H9 (cell line): ENCODE results near the gene GAP43. TPM values are rescaled to one million over a fixed set of nuclear protein-coding genes. Genes with fewer than 3 reads are reported as not detected.

Experiments
- DNase-seq: peaks from one replicate; pipeline ENCODE4 v3.0.0-alpha.2; 2017
- H2AFZ ChIP-seq: one replicate; pipeline ENCODE4 v1.6.1; 2013; ENCODE audit warnings: mild to moderate bottlenecking, low read length, control low read depth, moderate library complexity
- H2AK5ac ChIP-seq: 2 replicates; pipeline ENCODE4 v1.6.1; 2013; ENCODE audit warnings: low read length, control low read depth, mixed read lengths; ENCODE audit not compliant: insufficient read length
- H2BK120ac ChIP-seq: one replicate; pipeline ENCODE4 v1.6.1; 2013; ENCODE audit warnings: low read depth, mild to moderate bottlenecking, low read length, control low read depth, inconsistent platforms; ENCODE audit not compliant: poor library complexity, severe bottlenecking
- H2BK12ac ChIP-seq: 2 replicates; pipeline ENCODE4 v1.6.1; 2013; ENCODE audit warnings: low read length, control low read depth, mixed read lengths, low read depth; ENCODE audit not compliant: insufficient read length
- H2BK15ac ChIP-seq: 2 replicates; pipeline ENCODE4 v1.6.1; 2013; ENCODE audit warnings: low read depth, low read length, control low read depth
- H2BK20ac ChIP-seq: one replicate; pipeline ENCODE4 v1.6.1; 2013; ENCODE audit warnings: low read depth, mild to moderate bottlenecking, low read length, control low read depth, inconsistent platforms; ENCODE audit not compliant: poor library complexity, severe bottlenecking
- H2BK5ac ChIP-seq: 2 replicates; pipeline ENCODE4 v1.6.1; 2013; ENCODE audit warnings: low read length, control low read depth, mixed read lengths; ENCODE audit not compliant: insufficient read length
- H3K14ac ChIP-seq: 2 replicates; pipeline ENCODE4 v1.6.1; 2013; ENCODE audit warnings: low read length, control low read depth; ENCODE audit not compliant: insufficient read depth
- H3K18ac ChIP-seq: 2 replicates; pipeline ENCODE4 v1.6.1; 2013; ENCODE audit warnings: low read depth, mild to moderate bottlenecking, mixed read lengths, low read length, control low read depth; ENCODE audit not compliant: insufficient read length
- H3K23ac ChIP-seq: 2 replicates; pipeline ENCODE4 v1.6.1; 2013; ENCODE audit warnings: low read length, control low read depth, mixed read lengths, low read depth; ENCODE audit not compliant: insufficient read length
- H3K23me2 ChIP-seq: 2 replicates; pipeline ENCODE4 v1.6.1; 2013; ENCODE audit warnings: low read depth, mild to moderate bottlenecking, mixed read lengths, low read length, control low read depth; ENCODE audit not compliant: insufficient read length, poor library complexity, severe bottlenecking
- H3K27ac ChIP-seq: 2 replicates; pipeline ENCODE4 v1.5.1; 2013; ENCODE audit warnings: low read length, control low read depth, mixed read lengths, low read depth; ENCODE audit not compliant: insufficient read length
- H3K27me3 ChIP-seq: 2 replicates; pipeline ENCODE4 v1.6.1; 2013; ENCODE audit warnings: low read length, control low read depth, inconsistent platforms; ENCODE audit not compliant: insufficient read depth
- H3K4ac ChIP-seq: 2 replicates; pipeline ENCODE4 v1.6.1; 2013; ENCODE audit warnings: low read depth, mild to moderate bottlenecking, control low read depth, inconsistent platforms, low read length, moderate library complexity
- H3K4me1 ChIP-seq: 2 replicates; pipeline ENCODE4 v1.6.1; 2013; ENCODE audit warnings: low read length, control low read depth, inconsistent platforms; ENCODE audit not compliant: insufficient read depth
- H3K4me2 ChIP-seq: 2 replicates; pipeline ENCODE4 v1.6.1; 2013; ENCODE audit warnings: low read length, control low read depth, mixed read lengths; ENCODE audit not compliant: insufficient read length, insufficient read depth
- H3K56ac ChIP-seq: 2 replicates; pipeline ENCODE4 v1.6.1; 2013; ENCODE audit warnings: low read depth, mild to moderate bottlenecking, mixed read lengths, low read length, control low read depth; ENCODE audit not compliant: insufficient read length
- H3K79me1 ChIP-seq: 2 replicates; pipeline ENCODE4 v1.6.1; 2013; ENCODE audit warnings: low read depth, mild to moderate bottlenecking, moderate library complexity, low read length, control low read depth, inconsistent platforms; ENCODE audit not compliant: insufficient read depth, poor library complexity, severe bottlenecking
- H3K79me2 ChIP-seq: 2 replicates; pipeline ENCODE4 v1.6.1; 2013; ENCODE audit warnings: low read length, control low read depth, inconsistent platforms; ENCODE audit not compliant: insufficient read depth
- H3K9ac ChIP-seq: 2 replicates; pipeline ENCODE4 v1.6.1; 2013; ENCODE audit warnings: low read length, control low read depth, mixed read lengths; ENCODE audit not compliant: insufficient read length; ENCODE audit errors: extremely low read depth
- H3K9me3 ChIP-seq: one replicate; pipeline ENCODE4 v1.6.1; 2013; ENCODE audit warnings: low read depth, low read length, inconsistent platforms; ENCODE audit not compliant: control insufficient read depth
- H3T11ph ChIP-seq: one replicate; pipeline ENCODE4 v1.6.1; 2013; ENCODE audit warnings: mild to moderate bottlenecking, low read length, control low read depth, inconsistent platforms
- H4K20me1 ChIP-seq: one replicate; pipeline ENCODE4 v1.6.1; 2013; ENCODE audit not compliant: control insufficient read depth, insufficient read length, insufficient read depth
- H4K5ac ChIP-seq: 2 replicates; pipeline ENCODE4 v1.6.1; 2013; ENCODE audit warnings: low read depth, mild to moderate bottlenecking, mixed read lengths, low read length, control low read depth; ENCODE audit not compliant: insufficient read length
- H4K8ac ChIP-seq: replicated peaks from 2 replicates; pipeline ENCODE4 v1.6.1; 2013; ENCODE audit warnings: low read length, control low read depth, mixed read lengths, low read depth; ENCODE audit not compliant: insufficient read length
- H4K91ac ChIP-seq: 2 replicates; pipeline ENCODE4 v1.6.1; 2013; ENCODE audit warnings: low read depth, mild to moderate bottlenecking, moderate library complexity, mixed read lengths, low read length, control low read depth; ENCODE audit not compliant: insufficient read length
- H3K27ac Mint-ChIP-seq, 3 experiments: 2 replicates in 2 of 3; 3 replicates in 1 of 3; pipeline ENCODE4 v1.8.0; 2020 to 2021; ENCODE audit warnings: mixed read lengths in 3 of 3, mild to moderate bottlenecking in 1 of 3, moderate library complexity in 1 of 3
- H3K27me3 Mint-ChIP-seq: 2 replicates; pipeline ENCODE4 v1.8.0; 2021; ENCODE audit warnings: low read depth, mild to moderate bottlenecking, moderate library complexity, mixed read lengths
- H3K36me3 Mint-ChIP-seq, 3 experiments: 2 replicates in 2 of 3; 3 replicates in 1 of 3; pipeline ENCODE4 v1.8.0; 2020 to 2021; ENCODE audit warnings: low read depth in 3 of 3, mixed read lengths in 3 of 3; ENCODE audit not compliant: insufficient read depth in 1 of 3
- H3K4me1 Mint-ChIP-seq, 2 experiments: 2 replicates each; pipeline ENCODE4 v1.8.0; 2020; ENCODE audit warnings: mixed read lengths in 2 of 2
- H3K4me3 Mint-ChIP-seq, 2 experiments: 2 replicates in 1 of 2; 3 replicates in 1 of 2; pipeline ENCODE4 v1.8.0; 2020 to 2021; ENCODE audit warnings: mild to moderate bottlenecking in 2 of 2, mixed read lengths in 2 of 2, moderate library complexity in 1 of 2
- H3K9me3 Mint-ChIP-seq, 2 experiments: 2 replicates in 1 of 2; 3 replicates in 1 of 2; pipeline ENCODE4 v1.8.0; 2020; ENCODE audit warnings: mild to moderate bottlenecking in 2 of 2, mixed read lengths in 2 of 2, moderate library complexity in 1 of 2
- WGBS: extraction: QIAGEN DNeasy Blood & Tissue Kit; methylation state at CpG from one replicate; pipeline ENCODE4 v1.1.7; 2013; ENCODE audit warnings: missing lambda C conversion rate, low lambda C conversion rate, mixed read lengths; ENCODE audit not compliant: insufficient read length; ENCODE audit errors: extremely low coverage; 5-methylcytosine and 5-hydroxymethylcytosine counted together
- total RNA-seq: library from RNA; stranded (reverse); gene quantifications from 2 replicates; pipeline ENCODE4 v1.2.1, GENCODE V29; 2021
- TF ChIP-seq, protein P1 (sequence below): fragments of 200-600 bp; sonication (generic); conservative IDR thresholded peaks from 3 replicates; pipeline ENCODE4 v1.8.0; 2021; ENCODE audit warnings: antibody characterized with exemption, mild to moderate bottlenecking

The GAP43 gene
- total RNA-seq, 1 experiment from 2014 or later = 12.8 TPM

DNA sequence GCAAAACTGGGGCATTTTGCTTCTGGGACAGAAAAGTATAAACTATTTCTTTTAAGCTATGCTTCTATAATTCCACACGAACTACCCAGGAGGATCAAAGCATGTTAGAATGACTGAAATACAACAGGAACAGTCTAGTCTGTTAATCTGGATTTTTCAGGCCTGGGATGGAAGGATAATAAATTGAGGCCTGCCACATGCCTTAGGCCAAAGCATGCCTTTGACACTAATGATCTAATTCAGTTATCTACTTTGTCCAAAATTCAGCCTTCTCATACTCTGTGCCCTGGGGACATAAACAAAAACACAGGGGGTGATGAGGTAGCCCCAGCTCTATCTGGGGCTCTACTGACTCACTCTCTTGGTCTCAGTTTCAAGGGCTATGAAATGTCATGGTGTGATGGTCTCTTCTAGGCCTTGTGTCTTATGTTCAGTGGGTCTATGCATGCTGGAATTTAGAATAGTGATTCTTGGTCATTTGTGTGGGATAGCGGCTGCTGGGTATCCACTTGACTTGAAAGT, 32.5 kb downstream of the GAP43 start:
- Histone ChIP-seq H4K91ac (no peak overlapping the region), H3K9me3 (no peaks in the 10 kb centered on the region), H3K27ac (no peak overlapping the region), H3K4me2 (no peak overlapping the region), H4K5ac (no peak overlapping the region), H3T11ph (no peak overlapping the region), H3K27me3 (no peaks in the 10 kb centered on the region), H2AFZ (no peak overlapping the region), H4K8ac (no peak overlapping the region), H3K9ac (no peak overlapping the region), H4K20me1 (no peaks in the 10 kb centered on the region), H2BK120ac (no peak overlapping the region), H3K14ac (no peak overlapping the region), H2BK5ac (no peak overlapping the region), H3K79me1 (no peaks in the 10 kb centered on the region), H3K4ac (no peak overlapping the region), H3K18ac (no peak overlapping the region), H2BK12ac (no peak overlapping the region), H3K56ac (no peak overlapping the region), H3K79me2 (no peaks in the 10 kb centered on the region), H3K23ac (peak overlapping the region; percentile 77), H3K23me2 (peaks cover 4% of the 10 kb centered on the region), H2BK15ac (no peak overlapping the region), H3K4me1 (peaks cover 6% of the 10 kb centered on the region; the same call in 1 of the 2 replicates), H2BK20ac (no peak overlapping the region), H2AK5ac (no peak overlapping the region)
- TF ChIP-seq, protein P1, sequence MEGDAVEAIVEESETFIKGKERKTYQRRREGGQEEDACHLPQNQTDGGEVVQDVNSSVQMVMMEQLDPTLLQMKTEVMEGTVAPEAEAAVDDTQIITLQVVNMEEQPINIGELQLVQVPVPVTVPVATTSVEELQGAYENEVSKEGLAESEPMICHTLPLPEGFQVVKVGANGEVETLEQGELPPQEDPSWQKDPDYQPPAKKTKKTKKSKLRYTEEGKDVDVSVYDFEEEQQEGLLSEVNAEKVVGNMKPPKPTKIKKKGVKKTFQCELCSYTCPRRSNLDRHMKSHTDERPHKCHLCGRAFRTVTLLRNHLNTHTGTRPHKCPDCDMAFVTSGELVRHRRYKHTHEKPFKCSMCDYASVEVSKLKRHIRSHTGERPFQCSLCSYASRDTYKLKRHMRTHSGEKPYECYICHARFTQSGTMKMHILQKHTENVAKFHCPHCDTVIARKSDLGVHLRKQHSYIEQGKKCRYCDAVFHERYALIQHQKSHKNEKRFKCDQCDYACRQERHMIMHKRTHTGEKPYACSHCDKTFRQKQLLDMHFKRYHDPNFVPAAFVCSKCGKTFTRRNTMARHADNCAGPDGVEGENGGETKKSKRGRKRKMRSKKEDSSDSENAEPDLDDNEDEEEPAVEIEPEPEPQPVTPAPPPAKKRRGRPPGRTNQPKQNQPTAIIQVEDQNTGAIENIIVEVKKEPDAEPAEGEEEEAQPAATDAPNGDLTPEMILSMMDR = no peak
- no peaks in the 10 kb centered on the region for H3K9me3 Mint-ChIP-seq
- no peaks in the 10 kb centered on the region for H3K36me3 Mint-ChIP-seq
- no peaks in the 10 kb centered on the region for H3K27me3 Mint-ChIP-seq
- H3K4me3 Mint-ChIP-seq = no peak overlapping the region
- no CpG with 5 or more reads among the region's 2 CpGs for whole genome bisulfite sequencing
- H3K4me1 Mint-ChIP-seq = peaks cover 31 to 33% of the 10 kb centered on the region in 2 experiments
- DNase-seq = no peak
- H3K27ac Mint-ChIP-seq = no peak overlapping the region
